HG03175 (cell line): ENCODE data around the gene ADAMTSL3.
"Not testable (repeated sequence)": the region's sequence is repeated elsewhere in the genome, so short reads cannot be mapped to it uniquely, and the experiment has no call there.

Source experiments
- ATAC-seq: cut with Tn5 transposase; IDR thresholded peaks from one replicate; pipeline ENCODE4 v1.9.1; 2021; ENCODE audit warnings: mild to moderate bottlenecking, moderate library complexity; ENCODE audit not compliant: unreplicated experiment

The ADAMTSL3 gene

DNA sequence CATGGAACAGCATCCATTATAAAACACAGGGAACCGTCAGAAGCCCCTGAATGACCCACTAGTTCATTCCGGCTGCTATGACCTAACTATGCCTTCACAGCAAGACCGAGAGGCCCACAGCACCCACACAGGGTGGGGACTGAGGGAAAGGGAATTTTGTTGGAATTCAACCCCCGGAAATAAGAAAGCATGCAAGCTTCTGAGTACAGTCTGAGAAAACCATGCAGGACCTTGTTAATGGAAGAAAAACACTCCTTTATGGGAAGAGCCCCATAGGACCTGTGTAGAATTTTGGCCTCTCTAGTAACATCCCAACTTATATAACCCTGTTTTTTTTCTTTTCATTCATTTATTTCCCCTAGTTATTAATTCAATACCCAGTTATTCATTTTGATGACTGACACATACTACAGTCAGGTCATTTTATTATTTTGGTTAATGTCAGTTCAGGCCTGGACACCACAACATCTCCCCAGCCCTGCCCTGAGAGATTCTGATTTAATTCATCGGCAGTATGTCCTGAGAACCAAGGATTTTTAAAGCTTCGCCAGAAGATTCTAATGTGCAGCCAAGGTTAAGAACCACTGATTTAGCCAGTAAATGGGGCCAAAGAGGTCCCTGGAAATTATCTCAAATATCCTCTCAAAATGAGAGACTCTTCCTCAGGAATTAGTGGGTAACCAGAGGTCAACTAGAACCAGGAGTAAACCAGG, 350.0 kb downstream of the ADAMTSL3 start:
- no peak for ATAC-seq

DNA sequence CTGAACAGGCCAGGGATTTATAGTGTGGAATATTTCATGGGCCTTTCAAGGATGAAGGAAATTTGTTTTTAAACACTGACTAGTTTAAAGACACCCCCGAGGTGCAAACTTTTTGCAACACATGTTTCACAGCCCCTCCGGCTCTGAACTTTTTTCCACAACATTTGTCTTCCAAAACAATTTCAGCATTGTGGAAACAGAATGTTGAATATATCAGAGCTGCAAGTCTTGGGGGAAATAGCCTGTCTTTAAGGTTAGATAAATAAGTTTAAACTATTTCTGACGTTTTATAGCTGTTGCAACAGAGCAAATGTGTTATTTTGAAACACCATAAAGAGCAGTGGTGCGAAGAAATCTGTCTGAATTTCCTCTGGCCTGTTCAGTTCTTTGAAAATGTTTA, 352.5 kb downstream of the ADAMTSL3 start:
- no peak for ATAC-seq

DNA sequence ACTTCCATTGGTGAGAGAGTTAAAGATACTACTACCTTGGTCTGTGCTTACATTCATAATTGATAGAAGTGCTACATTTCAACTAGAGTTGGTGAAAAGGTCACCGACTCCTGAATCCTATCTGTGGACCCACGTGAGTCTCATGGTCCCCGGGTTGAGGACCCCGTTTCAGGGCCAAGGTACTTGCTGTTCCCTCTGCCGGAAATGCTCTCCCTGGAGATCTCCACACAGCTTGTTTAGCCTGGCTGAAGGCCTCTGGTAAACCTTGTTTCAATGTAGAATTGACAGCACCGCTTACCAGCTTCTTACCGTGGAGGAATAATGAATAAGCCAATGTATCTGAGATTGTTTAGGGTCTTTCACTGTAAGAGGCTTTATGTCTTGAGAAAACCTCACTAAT, 355.7 kb downstream of the ADAMTSL3 start:
- ATAC-seq, result no peak

DNA sequence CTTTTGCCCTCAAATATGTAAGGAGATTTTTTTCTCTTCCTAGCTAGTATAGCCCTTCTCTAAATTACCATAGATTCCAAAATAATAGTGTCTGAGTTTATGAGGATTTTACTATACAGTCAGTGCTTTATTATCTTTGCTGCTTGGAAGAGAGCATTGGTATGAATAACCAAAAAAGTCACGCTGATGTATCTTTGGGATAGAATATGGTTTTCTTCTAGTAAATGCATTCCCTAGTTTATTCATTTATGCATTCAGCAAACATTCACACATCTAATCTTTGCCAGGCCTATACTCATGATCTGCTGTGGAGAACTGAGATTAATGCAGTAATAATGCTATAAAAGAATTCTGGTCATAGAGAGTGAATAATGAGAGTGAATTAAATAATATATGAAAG, 356.3 kb downstream of the ADAMTSL3 start:
- ATAC-seq, result no peak

DNA sequence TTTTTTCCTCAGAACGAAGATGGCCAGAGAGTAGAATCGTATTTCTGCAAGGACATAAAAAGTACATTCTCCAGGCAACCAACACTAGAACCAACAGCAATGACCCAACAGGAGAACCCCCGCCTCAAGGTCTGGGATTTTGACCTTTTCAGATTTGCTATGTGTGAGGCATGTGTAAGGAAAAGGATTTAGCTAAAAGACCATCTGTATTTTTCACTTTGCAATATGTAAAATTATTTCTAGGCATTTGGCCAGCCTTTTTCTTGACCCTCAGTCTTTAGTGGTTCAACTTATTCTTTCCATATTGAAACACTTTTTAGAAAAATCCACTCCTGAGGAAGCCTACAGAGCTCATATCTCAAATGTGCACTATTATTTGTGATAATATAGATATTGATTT, 362.4 kb downstream of the ADAMTSL3 start:
- no peak for ATAC-seq

GRCh38 chr15:84022516-84022915, 368.6 kb downstream of the ADAMTSL3 start:
- no peak for ATAC-seq

DNA sequence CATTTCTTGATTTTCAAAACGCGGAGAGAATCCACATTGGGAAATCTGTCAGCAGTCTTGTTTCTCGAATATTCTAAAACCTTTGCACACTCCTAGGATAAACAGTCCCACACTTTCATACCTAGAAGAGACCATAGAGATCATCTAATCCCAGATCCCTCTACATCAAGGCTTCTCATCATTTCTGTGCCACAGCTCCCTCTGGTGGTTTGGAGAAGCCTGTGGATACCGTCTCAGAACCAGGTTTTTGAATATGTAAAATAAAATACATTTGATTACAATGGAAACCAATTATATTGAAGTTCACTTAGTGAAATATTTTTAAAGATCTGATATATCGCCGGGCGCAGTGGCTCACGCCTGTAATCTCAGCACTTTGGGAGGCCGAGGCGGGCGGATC, 369.7 kb downstream of the ADAMTSL3 start:
- no peak for ATAC-seq

DNA sequence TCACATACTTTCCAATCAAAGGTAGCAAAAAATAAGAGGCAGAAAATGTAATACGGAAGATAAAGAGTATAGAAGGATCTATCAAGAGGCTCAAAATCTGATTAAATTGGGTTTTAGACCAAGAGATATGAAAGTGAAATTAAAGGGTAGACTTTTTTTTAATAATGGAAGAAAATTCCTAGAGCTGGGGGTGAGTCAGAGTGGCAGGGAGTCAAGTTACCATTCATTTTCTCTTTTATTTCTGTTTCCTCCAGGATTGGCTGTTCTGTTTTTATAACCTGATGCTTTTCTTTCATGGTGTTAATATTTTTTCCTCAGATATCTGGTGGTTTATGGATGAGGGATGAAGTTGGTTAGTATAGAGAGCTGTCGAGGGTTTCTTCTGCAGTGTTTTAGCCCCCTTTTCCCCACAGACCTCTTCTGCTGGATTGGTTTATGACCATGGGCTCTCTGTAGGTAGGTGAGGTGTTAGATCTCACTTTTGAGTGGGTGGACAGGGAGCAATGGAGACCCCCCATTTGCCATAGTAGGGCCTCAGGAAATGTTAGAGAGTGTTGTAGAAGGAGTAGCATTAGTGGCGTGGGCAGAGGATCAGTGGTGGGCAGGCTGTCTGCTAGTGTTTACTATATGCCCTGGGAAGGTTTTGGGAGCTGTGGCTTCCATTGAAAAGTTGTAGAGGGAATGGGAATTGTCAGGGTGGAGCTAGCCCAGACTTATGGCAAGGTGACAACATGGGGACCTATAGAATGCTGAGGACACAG, 380.1 kb downstream of the ADAMTSL3 start:
- no peak for ATAC-seq

DNA sequence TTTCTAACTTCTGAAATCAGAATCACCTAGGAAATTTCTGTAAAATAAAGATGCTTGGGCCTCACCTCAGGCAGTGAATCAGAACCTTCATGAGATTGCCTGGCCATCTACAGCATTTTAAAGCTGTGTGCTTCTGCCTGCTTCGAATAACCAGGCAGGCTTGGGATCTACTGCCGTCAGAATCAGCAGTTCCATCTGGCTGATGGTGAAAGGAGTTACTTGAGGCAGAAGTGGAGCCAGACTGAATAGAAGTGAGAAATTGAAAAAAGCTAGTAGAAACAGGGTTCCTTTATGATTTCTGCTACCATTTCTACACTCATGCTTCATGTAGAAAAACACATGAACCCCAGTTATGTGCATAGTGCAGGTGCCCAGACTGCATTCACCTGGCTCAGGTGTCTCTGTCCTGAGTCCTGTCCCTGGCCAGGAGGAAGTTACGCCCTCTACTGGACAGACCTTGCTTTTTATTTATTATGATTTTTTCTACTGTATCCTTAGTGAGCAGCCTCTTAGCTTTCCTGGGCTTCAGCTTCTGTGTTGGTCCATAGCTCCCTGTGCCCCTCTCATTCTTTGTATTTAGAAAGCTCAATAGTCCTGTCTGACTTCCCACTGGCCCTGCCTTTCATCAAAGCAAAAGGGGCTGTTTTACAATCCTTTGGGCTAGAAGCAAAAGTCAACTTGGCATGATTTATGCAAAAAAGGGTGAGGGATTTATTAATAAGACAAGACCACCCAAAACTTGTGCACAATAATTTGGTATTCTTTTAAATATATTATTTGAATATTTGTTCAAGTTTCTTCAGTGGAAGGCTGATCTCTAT, 380.9 kb downstream of the ADAMTSL3 start:
- ATAC-seq, result no peak

GRCh38 chr15:84035399-84035766, 381.5 kb downstream of the ADAMTSL3 start:
- ATAC-seq, result no peak

DNA sequence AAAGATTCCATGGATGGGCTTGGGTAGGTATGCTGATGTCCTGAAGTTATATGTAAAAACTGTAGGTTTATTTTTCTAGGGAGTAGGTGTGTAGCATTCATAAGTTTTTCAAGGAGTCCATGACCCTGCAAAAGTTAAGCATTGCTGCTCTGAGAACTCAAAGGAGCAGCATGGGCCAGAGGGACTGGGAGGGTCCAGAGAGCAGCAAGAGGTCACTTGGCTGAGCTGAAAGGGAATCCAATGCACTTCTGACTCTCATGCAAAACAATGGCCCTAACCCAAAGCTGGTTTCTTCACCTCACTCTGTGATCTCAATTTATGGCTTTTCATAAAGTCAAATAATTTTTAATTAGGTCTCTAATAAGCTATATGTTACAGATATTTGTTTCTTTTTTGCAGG, 383.4 kb downstream of the ADAMTSL3 start:
- ATAC-seq, result no peak

GRCh38 chr15:84042434-84043056, 388.6 kb downstream of the ADAMTSL3 start:
- not testable (repeated sequence) for ATAC-seq

GRCh38 chr15:84046064-84046637, 392.2 kb downstream of the ADAMTSL3 start:
- no peak for ATAC-seq

DNA sequence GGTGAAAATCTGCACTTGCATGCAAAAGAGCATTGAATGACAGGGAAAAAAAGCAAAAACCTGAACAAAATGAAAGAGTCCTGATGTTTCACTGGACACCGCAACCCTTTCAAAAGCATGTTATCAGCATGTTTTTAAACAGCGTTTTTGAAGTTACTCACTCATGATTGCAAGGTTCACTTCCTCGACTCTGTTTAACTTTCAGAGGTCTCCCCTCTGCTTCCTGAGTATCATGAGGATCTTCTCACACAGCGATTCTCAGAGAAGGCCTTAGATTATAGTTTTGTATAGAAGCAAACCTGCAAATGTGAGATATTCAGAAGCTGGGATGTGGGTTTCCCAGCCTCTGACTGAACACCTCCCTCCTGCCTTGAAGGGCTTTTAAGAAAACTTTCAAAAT, 395.6 kb downstream of the ADAMTSL3 start:
- ATAC-seq, result not testable (repeated sequence)

GRCh38 chr15:84050076-84050475, 396.2 kb downstream of the ADAMTSL3 start:
- ATAC-seq, result no peak

DNA sequence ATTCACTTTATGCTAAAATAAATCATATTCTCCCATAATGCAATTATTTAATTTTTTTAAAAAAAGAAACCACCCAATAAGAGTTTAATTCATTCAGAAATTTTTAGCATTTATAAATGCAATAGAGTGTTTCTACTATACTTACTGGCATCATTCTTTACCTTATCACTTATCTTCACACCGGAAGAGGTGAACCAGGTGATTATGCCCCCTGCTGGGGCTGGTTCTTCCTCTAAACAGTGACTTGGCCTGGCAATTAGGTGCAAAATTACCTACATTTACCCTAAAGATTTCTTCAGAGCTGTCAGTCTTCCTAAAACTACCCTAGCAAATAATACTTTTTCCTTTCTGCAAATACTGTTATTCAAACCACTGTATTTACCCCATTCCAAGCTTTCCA, 397.2 kb downstream of the ADAMTSL3 start:
- not testable (repeated sequence) for ATAC-seq

DNA sequence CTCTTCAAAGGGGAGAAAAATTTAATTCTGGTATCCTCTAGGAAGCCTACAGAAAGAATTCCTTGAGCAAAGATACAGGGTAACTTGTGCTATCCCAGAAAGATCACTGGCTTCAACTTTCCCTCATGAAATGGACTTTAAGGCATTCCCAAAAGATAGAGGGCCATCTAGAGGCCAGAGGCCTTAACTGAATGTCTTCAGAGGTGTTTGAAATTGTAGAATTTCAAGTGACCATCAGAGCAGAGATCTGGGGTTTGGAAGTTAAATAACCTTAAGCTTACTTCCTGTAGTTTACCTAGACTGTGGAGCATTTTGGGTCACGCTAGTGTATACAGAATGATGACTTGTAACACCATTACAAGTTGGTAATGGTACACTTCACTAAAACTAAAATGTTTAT, 400.6 kb downstream of the ADAMTSL3 start:
- ATAC-seq, result not testable (repeated sequence)

DNA sequence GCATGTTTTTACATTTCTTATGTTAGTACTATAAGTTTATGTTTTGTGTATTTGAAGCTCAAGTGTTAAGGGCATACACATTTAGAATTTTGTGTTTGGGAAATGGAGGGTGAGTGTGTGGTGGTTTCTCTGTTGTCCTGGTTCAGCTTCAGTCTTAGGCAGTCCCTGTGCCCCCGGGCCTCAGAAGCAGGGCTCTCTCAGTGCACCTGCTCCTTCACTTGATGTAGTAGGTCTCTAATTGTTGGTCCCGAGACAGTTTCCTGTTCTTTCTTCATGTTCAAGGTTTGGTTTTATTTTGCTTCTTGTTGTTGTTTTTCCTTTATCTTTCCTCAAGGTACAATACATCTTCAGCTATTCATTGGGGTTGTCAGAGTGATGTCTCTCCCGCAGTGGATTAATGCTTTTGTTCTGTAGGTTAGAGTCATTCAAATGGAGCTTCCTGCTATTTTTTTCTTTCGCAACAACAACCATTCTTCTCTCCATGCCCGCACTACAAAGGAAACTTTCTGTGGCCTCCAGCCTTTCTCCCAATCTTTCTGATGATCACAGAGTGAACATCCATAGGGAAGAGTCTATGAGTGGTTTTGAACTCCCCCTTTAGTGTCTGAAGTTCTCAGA, 403.9 kb downstream of the ADAMTSL3 start:
- no peak for ATAC-seq

DNA sequence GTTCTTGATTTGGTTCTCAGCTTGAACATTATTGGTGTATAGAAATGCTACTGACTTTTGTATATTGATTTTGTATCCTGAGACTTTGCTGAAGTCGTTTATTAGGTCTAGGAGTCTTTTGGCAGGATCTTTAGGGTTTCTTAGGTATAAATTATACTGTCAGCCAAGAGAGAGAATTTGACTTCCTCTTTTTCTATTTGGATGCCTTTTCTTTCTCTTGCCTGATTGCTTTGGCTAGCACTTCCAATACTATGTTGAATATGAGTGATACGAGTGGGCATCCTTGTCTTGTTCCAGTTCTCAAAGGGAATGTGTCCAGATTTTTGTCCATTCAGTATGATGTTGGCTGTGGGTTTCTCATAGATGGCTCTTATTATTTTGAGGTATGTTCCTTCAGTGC, 409.8 kb downstream of the ADAMTSL3 start:
- ATAC-seq, result not testable (repeated sequence)

GRCh38 chr15:84068674-84069073, 414.8 kb downstream of the ADAMTSL3 start:
- not testable (repeated sequence) for ATAC-seq
